ENCODE results near the gene TNIP2.

Gene TNIP2

DNA sequence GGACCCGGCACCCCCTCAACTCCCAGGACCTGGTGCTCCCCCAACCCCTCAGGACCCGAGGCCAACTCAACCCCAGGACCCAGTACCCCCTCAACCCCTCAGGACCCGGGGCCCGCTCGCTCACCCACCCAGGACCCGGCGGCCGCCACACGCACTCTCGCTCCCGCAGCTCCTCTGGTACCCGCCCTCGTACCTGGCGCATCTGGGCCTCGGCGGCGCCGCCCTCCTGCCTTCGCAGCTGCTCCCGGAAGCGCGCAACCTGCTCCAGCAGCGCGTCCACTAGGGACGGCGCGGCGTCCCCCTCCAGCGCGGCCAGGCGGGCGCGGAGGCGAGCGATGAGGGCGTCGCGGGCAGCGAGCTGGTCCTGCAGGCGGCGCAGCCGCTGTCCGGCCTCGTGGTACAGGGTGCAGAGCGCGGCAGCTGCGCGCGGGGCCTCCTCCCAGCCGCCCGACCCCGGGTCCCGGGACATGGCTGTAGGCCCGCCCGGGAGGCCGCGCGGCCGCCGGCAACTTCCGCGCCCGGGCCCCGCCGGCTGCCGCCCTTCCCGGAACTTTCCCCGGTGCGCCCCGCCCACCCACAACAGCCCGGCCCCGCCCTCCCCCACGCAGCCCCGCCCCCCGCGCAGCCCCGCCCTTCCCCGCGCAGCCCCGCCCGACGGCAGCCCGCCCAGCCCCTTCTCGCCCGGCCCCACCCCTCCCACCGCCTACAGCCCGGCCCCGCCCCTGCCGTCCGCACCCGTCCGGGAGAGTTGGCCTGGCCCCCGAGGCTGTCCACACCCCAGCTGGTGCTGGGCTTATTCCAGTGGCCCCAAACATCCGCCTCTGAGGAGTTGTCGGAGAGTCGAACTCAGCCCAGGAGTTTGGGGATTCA lies at the start of gene TNIP2:
Gene TNIP2 (minus strand): TSS at position 516 of the 870 bp plus-strand sequence. CDS start 47 bp downstream, at position 469.
- no peak for DNase-seq

- DNase-seq: no peak
These were observed 48.9 kb upstream of the TNIP2 start for GRCh38 chr4:2804973-2805501.

- no peak for DNase-seq
These were observed 48.4 kb upstream of the TNIP2 start for GRCh38 chr4:2804449-2804972.

- DNase-seq: no peak
These were observed 47.7 kb upstream of the TNIP2 start for GRCh38 chr4:2803624-2804448.

DNA sequence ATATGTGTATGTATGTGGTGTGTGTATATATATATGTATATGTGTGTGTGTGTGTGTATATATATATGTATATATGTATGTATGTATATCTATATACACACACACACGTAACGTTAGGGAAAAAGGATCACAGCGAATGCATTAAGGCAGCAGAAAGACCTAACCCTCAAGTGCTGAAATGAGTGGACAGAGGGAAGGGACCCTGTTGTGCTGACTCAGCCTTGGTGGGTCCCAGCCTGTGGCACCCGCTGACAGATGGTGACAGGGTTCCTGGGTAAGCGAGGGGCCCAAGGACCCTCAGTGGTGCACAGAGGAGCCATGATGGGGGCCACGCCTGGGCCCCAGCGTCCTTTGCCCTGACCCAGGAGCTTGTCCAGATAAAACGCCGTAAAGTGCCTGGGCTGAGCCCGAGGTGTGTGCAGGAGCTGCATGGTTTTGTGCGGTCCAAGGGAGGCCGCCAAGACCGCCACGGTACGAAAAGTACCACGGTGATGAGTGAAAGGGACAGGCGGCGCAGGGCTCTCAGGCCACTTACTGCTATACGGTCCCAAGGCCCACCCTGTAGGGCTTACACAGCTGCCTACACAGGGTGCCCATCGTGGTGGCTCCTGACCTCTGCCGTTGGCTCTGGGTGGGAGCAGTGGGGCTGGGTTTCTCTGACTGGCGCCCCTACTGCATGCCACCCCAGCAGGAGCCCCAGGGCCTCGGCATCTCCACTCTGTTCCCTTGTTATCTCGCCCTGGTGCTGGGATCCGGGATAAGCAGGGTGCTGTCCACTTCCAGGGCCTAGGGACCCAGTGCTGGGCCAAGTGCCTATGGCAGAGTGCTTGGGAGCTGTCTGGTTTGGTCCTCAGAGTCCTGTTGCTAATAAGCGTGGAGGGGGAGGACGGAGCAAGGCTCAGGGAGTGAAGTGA lies 46.7 kb upstream of the TNIP2 start:
- no peak for DNase-seq

DNA sequence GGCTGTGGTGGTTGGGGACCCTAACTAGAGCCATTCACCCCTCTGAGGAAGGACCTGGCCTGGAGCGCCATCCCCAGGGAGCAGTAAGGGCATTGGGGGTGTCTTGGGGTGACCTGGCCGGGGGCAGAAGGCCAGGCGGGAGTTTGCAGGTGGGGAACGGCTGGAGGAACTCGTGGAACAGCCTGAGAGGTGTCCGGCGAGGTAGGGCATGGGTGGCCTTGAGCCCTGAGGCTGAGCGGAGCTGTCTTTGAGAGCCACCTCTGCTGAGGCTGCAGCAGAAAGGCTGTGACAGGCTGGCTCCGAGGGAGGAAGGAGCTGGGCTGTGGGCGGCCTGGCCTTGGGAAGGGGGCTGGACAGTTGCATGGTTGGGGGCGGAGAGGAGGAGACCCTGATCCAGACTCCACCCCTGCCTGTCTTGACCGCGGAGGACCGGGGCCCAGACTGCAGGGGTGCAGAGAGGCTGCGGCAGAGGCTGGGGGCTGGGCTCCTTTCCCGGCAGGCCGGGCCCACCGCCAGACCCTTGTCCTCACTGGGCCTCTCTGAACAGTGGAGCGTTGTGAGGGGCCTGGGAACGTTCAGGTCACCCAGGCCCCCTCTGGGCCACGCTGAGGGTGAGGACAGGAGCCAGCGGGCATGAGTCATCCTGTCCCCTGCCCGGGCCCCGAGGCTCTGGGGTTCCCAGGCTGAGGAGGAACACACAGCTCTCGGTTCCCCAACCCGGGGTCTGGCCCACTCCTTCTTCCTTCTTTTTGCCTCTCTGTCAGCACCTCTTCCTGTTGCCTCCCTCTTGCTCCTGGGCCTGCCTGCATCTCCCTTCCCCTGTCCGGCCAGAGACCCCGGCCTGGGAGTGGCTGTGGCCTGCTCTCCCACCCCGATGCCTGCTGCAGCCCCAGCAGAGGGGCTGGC lies 44.8 kb upstream of the TNIP2 start:
- no peak for DNase-seq

- DNase-seq: no peak
These were observed 44.0 kb upstream of the TNIP2 start for GRCh38 chr4:2799971-2800690.

- no peak for DNase-seq
These were observed 43.2 kb upstream of the TNIP2 start for GRCh38 chr4:2799224-2799911.

DNA sequence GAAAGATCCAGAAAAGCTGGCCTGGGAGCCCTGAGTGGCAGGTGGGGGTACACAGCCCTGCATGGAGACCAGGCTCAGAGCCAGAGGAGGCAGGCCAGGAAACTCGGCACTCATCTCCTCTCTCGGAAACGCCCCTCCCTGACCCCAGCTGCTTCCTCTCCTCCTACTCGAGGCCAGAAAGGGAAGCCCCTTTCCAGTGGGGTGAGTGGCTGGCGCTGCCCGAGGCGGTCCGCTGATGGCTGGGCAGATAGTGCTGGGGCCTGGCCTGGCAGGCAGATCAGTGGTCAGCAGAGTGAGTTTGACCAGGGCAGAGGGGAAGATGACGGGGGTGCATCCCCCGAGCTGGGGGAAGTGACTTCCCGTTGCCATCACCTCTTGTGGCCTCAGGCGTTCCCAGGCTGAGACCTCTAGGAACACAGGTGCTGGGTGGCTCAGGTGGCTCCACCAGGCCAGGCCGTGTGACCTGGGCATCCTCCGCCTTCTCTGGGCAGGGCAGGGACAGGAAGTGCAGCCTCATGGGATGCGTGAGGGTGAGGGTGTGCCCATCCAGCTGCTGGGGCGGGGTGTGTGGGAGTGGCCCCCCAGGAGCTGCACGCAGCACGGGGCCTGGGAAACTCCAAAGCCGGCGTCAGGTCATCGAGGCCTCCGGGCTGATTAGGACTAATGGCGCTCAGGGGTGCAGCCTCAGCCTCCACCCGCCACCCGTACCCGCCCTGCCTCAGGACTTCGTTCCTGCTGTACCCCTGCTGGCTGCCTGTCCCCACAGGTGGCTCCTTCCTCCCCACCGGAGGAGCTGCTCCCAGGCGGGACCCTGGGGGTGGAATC lies 42.5 kb upstream of the TNIP2 start:
- no peak for DNase-seq

DNA sequence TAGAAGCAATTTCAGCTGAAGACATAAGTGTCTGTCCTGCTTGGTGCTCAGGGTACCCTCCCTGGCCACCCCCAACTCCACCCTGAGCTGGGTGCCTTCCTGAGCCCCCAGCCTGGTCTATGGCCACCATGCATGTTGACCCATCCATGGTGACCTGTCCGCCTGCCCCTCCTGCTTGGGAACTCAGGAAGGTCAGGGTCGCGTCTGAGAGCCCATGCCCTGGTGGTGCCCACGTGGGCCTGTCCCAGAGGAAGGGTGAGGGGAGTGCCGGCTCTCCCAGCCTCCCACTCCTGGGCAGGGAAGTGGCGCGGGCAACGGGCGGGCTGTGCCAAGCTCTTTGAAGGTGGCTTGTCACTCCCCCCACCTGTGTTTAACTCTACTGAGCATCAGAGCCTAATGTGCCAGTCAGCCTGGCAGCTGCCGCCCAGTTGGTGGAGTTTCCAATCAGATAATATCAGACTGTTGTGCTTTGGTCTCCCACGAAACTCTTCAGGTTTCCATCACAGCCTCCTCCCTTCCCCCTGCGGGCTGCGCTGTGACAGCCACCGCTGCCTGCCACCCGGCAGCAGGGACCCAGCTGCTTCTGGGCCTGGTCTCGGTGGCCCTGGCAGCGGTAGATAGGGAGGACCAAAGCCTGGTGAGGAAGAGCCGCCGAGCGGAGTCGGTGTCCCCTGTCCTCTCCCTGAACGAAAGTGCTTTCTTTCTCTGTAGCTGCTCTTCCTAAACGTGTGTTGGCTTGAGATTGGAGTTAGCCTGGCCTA lies 41.6 kb upstream of the TNIP2 start:
- DNase-seq: no peak

DNA sequence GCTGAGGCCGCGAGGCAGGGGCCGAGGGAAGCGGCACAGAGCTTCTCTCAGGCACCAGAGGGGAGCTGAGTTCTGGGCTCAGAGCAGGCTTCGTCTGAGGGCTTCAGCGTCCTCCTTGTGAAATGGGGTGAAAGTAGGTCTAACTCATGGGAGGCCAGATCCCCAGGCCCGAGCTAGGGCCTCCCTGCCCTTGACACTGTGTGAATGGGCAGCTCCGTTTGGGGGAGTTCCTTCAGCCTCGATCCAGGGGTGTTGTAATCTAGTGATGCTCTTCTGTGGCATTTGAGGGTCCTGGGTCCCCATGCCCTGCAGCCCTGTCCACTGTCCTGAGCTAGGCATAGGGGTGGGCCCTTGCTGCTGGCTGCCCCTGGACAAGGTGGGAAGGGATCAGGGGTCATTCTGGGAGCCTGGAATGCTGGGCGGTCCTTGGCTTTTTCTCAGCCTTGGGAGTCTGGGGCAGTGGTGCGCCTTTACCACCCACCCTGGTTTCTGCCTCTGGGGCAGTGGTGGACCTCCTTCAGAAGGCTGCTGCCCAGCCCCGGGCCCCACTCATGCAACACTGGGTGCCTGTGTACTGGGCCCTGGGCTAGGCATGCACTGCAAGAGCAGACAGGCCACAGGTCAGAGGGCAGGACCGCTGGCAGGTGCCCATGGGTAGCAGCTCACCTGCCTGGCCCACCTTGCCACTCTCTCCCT lies 40.9 kb upstream of the TNIP2 start:
- DNase-seq: no peak

DNA sequence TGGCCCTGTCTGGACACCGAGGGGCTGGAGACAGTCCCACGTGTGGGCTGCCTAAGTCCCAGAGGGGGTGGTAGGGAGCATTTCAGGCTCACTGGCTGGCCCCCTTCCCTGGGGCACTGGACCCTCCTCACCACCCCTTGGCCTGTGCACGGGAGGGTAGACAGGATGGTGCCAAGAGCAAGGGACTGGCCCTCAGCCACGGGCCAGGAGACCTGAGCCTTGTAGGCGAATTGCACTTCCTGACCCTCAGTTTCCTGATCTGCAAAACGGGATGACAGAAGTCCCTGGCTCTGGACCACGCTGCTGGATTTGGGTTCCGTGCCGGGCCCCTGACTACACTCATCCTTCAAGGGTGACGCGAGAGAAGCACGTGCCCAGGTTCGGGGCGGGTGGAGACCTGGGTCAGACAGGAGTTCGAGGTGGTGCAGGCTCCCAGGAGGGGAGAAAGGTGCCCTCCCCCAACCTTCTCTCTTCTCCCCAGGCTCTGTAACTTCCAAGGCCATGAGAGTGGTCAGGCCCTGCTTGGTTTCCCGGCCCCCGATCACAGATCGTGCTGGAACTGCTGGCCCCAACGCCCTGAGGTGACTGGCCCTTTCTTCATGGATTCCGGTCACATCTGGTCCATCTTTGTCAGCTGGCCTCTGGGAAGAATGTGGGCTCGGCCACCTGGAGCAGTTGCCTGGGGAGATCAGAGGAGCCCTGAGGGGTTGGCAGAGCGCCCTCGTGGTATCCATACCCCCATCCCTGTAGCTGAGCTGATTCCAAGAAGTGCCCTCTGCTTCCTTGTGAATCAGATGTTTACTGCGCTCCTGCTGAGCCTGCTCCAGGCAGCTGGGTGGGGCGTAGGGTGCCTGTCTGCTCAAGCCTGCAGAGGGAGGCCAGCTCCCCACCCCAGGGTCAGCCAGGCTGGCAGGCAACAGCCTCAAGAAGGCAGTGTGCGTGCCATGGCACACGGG lies 40.0 kb upstream of the TNIP2 start:
- no peak for DNase-seq

DNA sequence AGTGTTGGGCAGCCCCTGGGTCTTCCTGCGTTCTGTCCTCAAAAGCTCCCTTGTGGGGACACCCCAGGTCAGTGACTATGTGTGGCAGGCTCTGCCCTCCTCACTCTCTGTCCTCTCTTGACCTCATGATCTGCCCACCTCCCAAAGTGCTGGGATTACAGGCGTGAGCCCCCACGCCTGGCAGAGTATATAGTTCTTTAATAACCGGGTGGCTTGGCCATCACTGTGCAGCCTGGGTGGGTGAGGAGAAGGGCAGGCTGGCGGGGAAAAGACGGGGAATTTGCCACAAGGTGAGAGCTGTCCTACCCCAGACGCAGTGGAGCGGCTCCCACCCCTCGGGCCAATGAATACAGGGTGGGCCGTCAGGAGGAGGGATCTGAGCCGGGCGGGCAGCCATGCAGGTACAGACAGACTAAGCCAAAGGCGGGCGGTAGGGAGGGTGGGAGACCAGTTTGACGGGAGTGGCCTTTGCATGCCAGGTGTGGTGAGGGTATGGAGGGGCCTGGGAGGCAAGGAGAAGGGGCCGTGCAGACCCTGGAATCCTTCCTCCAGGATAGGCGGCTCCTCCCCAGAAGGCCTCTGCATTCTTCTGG lies 39.3 kb upstream of the TNIP2 start:
- DNase-seq: no peak

GRCh38 chr4:2794486-2795299 lies 38.6 kb upstream of the TNIP2 start:
- DNase-seq: no peak

Data from SHP77 treated with DMSO at 0.1 percent for 48 hours (cell line).